Left cardiac atrium (tissue), 4 donors: Measurements from ENCODE around the gene MEF2A. TPM values are rescaled to one million over a fixed set of nuclear protein-coding genes. Genes with fewer than 3 reads are reported as not detected.
"Not testable (repeated sequence)": the region's sequence is repeated elsewhere in the genome, so short reads cannot be mapped to it uniquely, and the experiment has no call there.

ENCODE experiments used
- ATAC-seq, 2 donors: fragments of 200-7000 bp; cut with Tn5 transposase; one replicate each; pipeline ENCODE4 v1.9.1; 2020; ENCODE audit warnings: mild to moderate bottlenecking in 2 of 2, moderate library complexity in 2 of 2
- DNase-seq: peaks from one replicate; pipeline ENCODE4 v3.0.0-alpha.2; 2020
- intact Hi-C, 2 donors: fragments of 100-400 bp; cut with DNase I; formaldehyde crosslinking; loops; one replicate each; pipeline versions ENCODE4 v1.14.1 to v1.15.1; 2022 to 2023
- long read RNA-seq: library from polyadenylated mRNA; unstranded; transcript quantifications from one replicate; pipeline ENCODE4 v2.0.0, GENCODE V29; 2021
- total RNA-seq, 2 donors: library from RNA; stranded (reverse); fragmentation: NEBNext Ultra II Directional; extraction: Animal tissue kit (Norgen Biotek cat#: 25700); gene quantifications; one replicate each; pipeline ENCODE4 v1.2.1, GENCODE V29; 2021
- donor health status: DM: no; HTN: yes; CAD: no.
- donor health status: DM: no; HTN: yes; CAD: no; lungs with severe emphysema.
- donor health status: DM: yes; HTN: yes; CAD: no.
- donor health status: Dilated cardiomyopathy.

The MEF2A gene
- total RNA-seq: 100 to 1,000 TPM in 1 of 2 donors, 10 to 100 TPM in 1; 96.0 to 145 TPM
- long read RNA-seq, full-length matches to known transcripts: 44 of 121 reads
- long read RNA-seq, partial matches to known transcripts: 34 of 121 reads
- long read RNA-seq, other reads (novel, unspliced or antisense): 43 of 121 reads

- ATAC-seq: peak; percentile 83 to 86
- peak; percentile 97 for DNase-seq
- intact Hi-C loops: loop anchor here (2.0 to 10.0 kb wide), 5 partner anchors 91 to 158 kb away; no protein-coding TSS in a partner anchor
Observed at GRCh38 chr15:99565299-99566156, at the start of gene MEF2A. TSS of gene MEF2A (plus strand) at chr15:99565984. CDS start at chr15:99633120, 67,136 bp downstream.

- intact Hi-C loops: loop anchor here in 1 of 2 donors (10.0 kb wide), 1 partner anchor 187 kb away; no protein-coding TSS in a partner anchor
- no peak for DNase-seq
- no peak for ATAC-seq
Observed at GRCh38 chr15:99518191-99518590, 47.6 kb upstream of the MEF2A start.

- not testable (repeated sequence) for DNase-seq, ATAC-seq
- intact Hi-C loops: loop anchor here in 1 of 2 donors (10.0 kb wide), 1 partner anchor 185 kb away; no protein-coding TSS in a partner anchor
Observed at GRCh38 chr15:99519366-99519765, 46.4 kb upstream of the MEF2A start.

- ATAC-seq: no peak
- no peak for DNase-seq
- intact Hi-C loops: no loop called here
Observed at GRCh38 chr15:99522288-99522687, 43.5 kb upstream of the MEF2A start.

- DNase-seq (no peak), ATAC-seq (no peak)
- intact Hi-C loops: no loop called here
Observed at GRCh38 chr15:99526176-99526575, 39.6 kb upstream of the MEF2A start.

- intact Hi-C loops: no loop called here
- ATAC-seq: no peak
Observed at GRCh38 chr15:99526671-99527070, 39.1 kb upstream of the MEF2A start.

GRCh38 chr15:99536422-99537040 lies 29.3 kb upstream of the MEF2A start:
- peak; percentile 93 to 96 for ATAC-seq
- intact Hi-C loops: no loop called here
- DNase-seq: peak; percentile 76

More at GRCh38 chr15:99526671-99527070, 39.1 kb upstream of the MEF2A start:
- no peak for DNase-seq

GRCh38 chr15:99537344-99537743 lies 28.4 kb upstream of the MEF2A start:
- intact Hi-C loops: no loop called here
- peak; percentile 38 to 47 for ATAC-seq
- peak; percentile 29 for DNase-seq

- intact Hi-C loops: no loop called here
- ATAC-seq (no peak), DNase-seq (no peak)
Observed at GRCh38 chr15:99538261-99538660, 27.5 kb upstream of the MEF2A start.

- no peak for ATAC-seq
- intact Hi-C loops: no loop called here
- DNase-seq: no peak
Observed at GRCh38 chr15:99542828-99543227, 23.0 kb upstream of the MEF2A start.

GRCh38 chr15:99545605-99546004 lies 20.2 kb upstream of the MEF2A start:
- DNase-seq (no peak), ATAC-seq (no peak)
- intact Hi-C loops: no loop called here

GRCh38 chr15:99546441-99547100 lies 19.2 kb upstream of the MEF2A start:
- DNase-seq: no peak
- ATAC-seq: no peak

GRCh38 chr15:99547517-99547916 lies 18.3 kb upstream of the MEF2A start:
- DNase-seq (no peak), ATAC-seq (no peak)
- intact Hi-C loops: no loop called here

More at GRCh38 chr15:99546441-99547100, 19.2 kb upstream of the MEF2A start:
- intact Hi-C loops: no loop called here

- intact Hi-C loops: no loop called here
- ATAC-seq: no peak
- DNase-seq: no peak
Observed at GRCh38 chr15:99550077-99550476, 15.7 kb upstream of the MEF2A start.

- intact Hi-C loops: no loop called here
- ATAC-seq: no peak
Observed at GRCh38 chr15:99552111-99552510, 13.7 kb upstream of the MEF2A start.

GRCh38 chr15:99554880-99555488 lies 10.8 kb upstream of the MEF2A start:
- ATAC-seq: no peak
- DNase-seq: no peak

More at GRCh38 chr15:99552111-99552510, 13.7 kb upstream of the MEF2A start:
- no peak for DNase-seq

GRCh38 chr15:99556011-99556410 lies 9.8 kb upstream of the MEF2A start:
- intact Hi-C loops: no loop called here
- DNase-seq (no peak), ATAC-seq (no peak)

More at GRCh38 chr15:99554880-99555488, 10.8 kb upstream of the MEF2A start:
- intact Hi-C loops: no loop called here

- ATAC-seq (no peak), DNase-seq (no peak)
- intact Hi-C loops: no loop called here
Observed at GRCh38 chr15:99556578-99556977, 9.2 kb upstream of the MEF2A start.

- intact Hi-C loops: no loop called here
- ATAC-seq: no peak
- DNase-seq: no peak
Observed at GRCh38 chr15:99558084-99558483, 7.7 kb upstream of the MEF2A start.
